Measurements from ENCODE around the gene CDH13. TPM values are rescaled to one million over a fixed set of nuclear protein-coding genes. Genes with fewer than 3 reads are reported as not detected.

The CDH13 gene
- total and polyA plus RNA-seq, 10 of the 15 experiments (the other 5 are each of a cell fraction or from before 2014, with no cell fraction given): under 0.01 to 0.05 TPM; not detected in 8

DNA sequence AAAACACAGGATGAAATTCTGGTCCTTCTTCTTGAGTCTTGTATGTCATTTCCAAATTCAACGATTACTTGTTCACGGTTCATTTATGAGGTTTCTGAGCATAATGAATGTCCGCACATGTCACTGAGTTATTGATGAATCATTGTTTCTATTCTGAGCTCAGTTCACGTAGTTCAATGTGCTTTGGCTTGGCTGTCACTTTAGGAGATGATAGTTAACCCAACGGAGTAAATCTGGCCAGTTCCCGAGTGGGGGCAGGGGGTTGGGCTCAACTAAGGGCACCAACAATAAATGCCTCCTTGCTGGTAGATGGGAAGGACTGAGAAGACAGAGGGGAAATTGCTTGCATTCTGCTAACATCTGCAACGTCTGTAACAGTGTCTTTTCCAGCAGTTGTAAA, 941.6 kb downstream of the CDH13 start:
- intact Hi-C loops (cut with micrococcal nuclease; ENCODE audit: unreplicated experiment) (no loop called here), in situ Hi-C loops (cut with MboI) (no loop called here)
- H3K4me1 ChIP-seq (ENCODE audit: control insufficient read depth, insufficient read depth, low read length): no peaks in the 10 kb centered on the region
- H3K4me3 ChIP-seq: no peak overlapping the region
- SMC1A ChIA-PET (ENCODE audit: uncharacterized antibody, unreplicated experiment): no interaction called here
- no peak overlapping the region for H3K27ac ChIP-seq (ENCODE audit: control insufficient read depth, insufficient read depth)
- TF ChIP-seq MYB (IDR thresholded peaks at IDR 0.05; ENCODE audit: borderline replicate concordance, low read depth, low read length): no peak
- TF ChIP-seq EP300 (IDR thresholded peaks at IDR 0.05; ENCODE audit: borderline replicate concordance in 1 of 2, control insufficient read depth in 1 of 2, low read depth in 2 of 2, low read length in 2 of 2): no peak
- TF ChIP-seq ETV6 (conservative IDR thresholded peaks at IDR 0.05 in 1 of 2, IDR thresholded peaks at IDR 0.05 in 1 of 2; ENCODE audit: borderline replicate concordance in 1 of 2, low read depth in 1 of 2): no peak
- no peak for TF ChIP-seq FOS (IDR thresholded peaks at IDR 0.05; ENCODE audit: borderline replicate concordance, extremely low read depth, insufficient read length)
- no peak for TF ChIP-seq TCF12 (IDR thresholded peaks at IDR 0.05; ENCODE audit: low read depth, low read length)
- TF ChIP-seq, protein P1, sequence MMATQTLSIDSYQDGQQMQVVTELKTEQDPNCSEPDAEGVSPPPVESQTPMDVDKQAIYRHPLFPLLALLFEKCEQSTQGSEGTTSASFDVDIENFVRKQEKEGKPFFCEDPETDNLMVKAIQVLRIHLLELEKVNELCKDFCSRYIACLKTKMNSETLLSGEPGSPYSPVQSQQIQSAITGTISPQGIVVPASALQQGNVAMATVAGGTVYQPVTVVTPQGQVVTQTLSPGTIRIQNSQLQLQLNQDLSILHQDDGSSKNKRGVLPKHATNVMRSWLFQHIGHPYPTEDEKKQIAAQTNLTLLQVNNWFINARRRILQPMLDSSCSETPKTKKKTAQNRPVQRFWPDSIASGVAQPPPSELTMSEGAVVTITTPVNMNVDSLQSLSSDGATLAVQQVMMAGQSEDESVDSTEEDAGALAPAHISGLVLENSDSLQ (IDR thresholded peaks at IDR 0.05): no peak
- TF ChIP-seq IKZF1 (conservative IDR thresholded peaks at IDR 0.05): no peak
- TF ChIP-seq, protein P2, sequence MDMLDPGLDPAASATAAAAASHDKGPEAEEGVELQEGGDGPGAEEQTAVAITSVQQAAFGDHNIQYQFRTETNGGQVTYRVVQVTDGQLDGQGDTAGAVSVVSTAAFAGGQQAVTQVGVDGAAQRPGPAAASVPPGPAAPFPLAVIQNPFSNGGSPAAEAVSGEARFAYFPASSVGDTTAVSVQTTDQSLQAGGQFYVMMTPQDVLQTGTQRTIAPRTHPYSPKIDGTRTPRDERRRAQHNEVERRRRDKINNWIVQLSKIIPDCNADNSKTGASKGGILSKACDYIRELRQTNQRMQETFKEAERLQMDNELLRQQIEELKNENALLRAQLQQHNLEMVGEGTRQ (IDR thresholded peaks at IDR 0.05; ENCODE audit: borderline replicate concordance, low read depth, low read length): no peak
- no peak for TF ChIP-seq BCL11A (IDR thresholded peaks at IDR 0.05; ENCODE audit: low read depth, low read length)
- no peak for TF ChIP-seq EED (IDR thresholded peaks at IDR 0.05; ENCODE audit: low read depth)
- H3K79me2 ChIP-seq (ENCODE audit: control insufficient read depth, insufficient read depth, low read length): no peaks in the 10 kb centered on the region
- FAIRE-seq: no peak
- H4K20me1 ChIP-seq (ENCODE audit: control insufficient read depth, insufficient read depth): no peaks in the 10 kb centered on the region
- CTCF ChIA-PET: interaction anchor here (0.7 kb wide), 1 partner anchor 181 kb away, joined by 3 read pairs; no protein-coding TSS in a partner anchor
- RAD21 ChIA-PET (ENCODE audit: unreplicated experiment): no interaction called here
- no peak for ATAC-seq
- H2AFZ ChIP-seq (ENCODE audit: control insufficient read depth, low read depth, low read length): no peak overlapping the region
- no peak overlapping the region for H3K4me2 ChIP-seq (ENCODE audit: control insufficient read depth, insufficient read depth)
- H3K27me3 ChIP-seq (replicated peaks in 1 of 2; ENCODE audit: control insufficient read depth in 2 of 2, insufficient read depth in 2 of 2, low read length in 1 of 2): no peaks in the 10 kb centered on the region
- BruUV-seq (replicated peaks): no TSS peak
- H3K36me3 ChIP-seq (ENCODE audit: control insufficient read depth in 2 of 2, insufficient read depth in 2 of 2, low read length in 1 of 2): no peaks in the 10 kb centered on the region
- H3K9me3 ChIP-seq (replicated peaks; ENCODE audit: control insufficient read depth, insufficient read depth, low read length): no peaks in the 10 kb centered on the region
- DNase-seq (ENCODE audit: low read depth, low spot score): no peak
- 26% methylated on average over 7 of the region's 7 CpGs for WGBS (ENCODE audit: insufficient coverage, insufficient replicate concordance, low lambda C conversion rate, missing lambda C conversion rate)
- POLR2A ChIA-PET: no interaction called here
- no peak overlapping the region for H3K9ac ChIP-seq (ENCODE audit: control insufficient read depth, insufficient read depth, low read length)
